ENCODE measurements around the gene ZNF474. TPM values are rescaled to one million over a fixed set of nuclear protein-coding genes. Genes with fewer than 3 reads are reported as not detected.

The ZNF474 gene
- total and polyA plus RNA-seq, 2 of the 4 experiments (the other 2 are of a cell fraction): 0.24 to 0.54 TPM

DNA sequence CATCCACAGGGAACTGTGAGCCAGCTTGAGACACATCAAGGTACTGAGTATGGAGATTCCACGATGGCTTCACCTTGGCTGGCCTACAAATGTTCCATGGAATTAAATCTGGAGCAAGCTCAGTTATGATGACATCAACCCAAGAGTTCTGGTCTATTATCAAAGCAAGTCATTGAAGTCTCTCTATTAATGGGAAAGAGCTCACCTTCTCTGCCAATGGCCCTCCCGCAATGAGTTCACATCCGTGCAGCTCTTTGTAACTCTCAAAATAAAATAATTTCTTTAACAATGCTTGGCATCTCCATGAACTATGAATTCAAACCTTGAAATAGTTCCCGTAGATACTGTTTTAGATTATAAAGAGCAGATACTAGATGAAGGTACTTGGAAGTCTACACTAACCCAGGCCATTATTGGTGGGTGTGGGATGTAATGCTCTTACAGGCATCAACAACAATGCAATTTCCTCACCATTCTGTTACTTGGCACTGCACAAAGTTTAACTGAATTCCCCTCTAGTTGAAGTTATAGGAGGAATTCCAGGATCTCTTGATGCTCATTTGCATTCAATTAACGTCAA is 55.4 kb downstream of the ZNF474 start (continued):
- TF ChIP-seq MXI1 (IDR thresholded peaks at IDR 0.05; ENCODE audit: borderline replicate concordance, low read depth, low read length): no peak

DNA sequence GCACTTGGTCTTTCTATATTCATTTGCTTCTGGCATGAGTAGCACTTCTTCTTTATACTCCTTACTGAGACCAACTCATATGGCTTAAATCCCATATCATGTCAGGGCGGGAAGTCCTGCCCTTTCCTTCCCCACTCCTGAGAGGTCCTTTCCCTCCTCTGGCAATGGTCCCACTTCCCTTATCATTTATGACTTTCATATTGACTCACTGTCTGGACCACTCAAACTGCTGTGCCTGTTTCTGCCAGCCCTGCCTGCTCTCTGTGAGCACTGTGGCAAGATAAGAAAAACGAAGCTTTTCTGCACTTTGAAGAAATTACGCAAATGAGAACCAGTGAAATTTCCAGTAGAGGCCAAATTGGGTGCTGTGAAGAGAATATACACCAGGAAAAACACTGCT is 58.1 kb downstream of the ZNF474 start:
- no peak overlapping the region for H3K18ac ChIP-seq (ENCODE audit: low read depth, low read length)
- in situ Hi-C loops (cut with MboI; ENCODE audit: low sequenced_read_pairs) (no loop called here), intact Hi-C loops (cut with micrococcal nuclease) (no loop called here), dilution Hi-C loops (cut with HindIII; ENCODE audit: low sequenced_read_pairs, unreplicated experiment) (loop anchor here (25.0 kb wide), 1 partner anchor 225 kb away; no protein-coding TSS in a partner anchor)
- H4K5ac ChIP-seq (ENCODE audit: low read depth, low read length): no peak overlapping the region
- H2AK5ac ChIP-seq (ENCODE audit: low read depth, low read length): peak overlapping the region; percentile 13; the same call in 1 of the 2 replicates
- no peak overlapping the region for H2BK15ac ChIP-seq (ENCODE audit: low read depth, low read length)
- H2AK9ac ChIP-seq (replicated peaks; ENCODE audit: low read depth, low read length, poor library complexity): no peak overlapping the region
- POLR2A ChIA-PET (ENCODE audit: unreplicated experiment): interaction anchor here (0.7 kb wide), 1 partner anchor 35 kb away, joined by 4 read pairs; no protein-coding TSS in a partner anchor
- H2BK5ac ChIP-seq (ENCODE audit: low read depth, low read length, poor library complexity, severe bottlenecking): no peak overlapping the region
- no peak overlapping the region for H2AFZ ChIP-seq (replicated peaks; ENCODE audit: low read length, poor library complexity)
- H3K4me3 ChIP-seq (ENCODE audit: insufficient read depth, low read depth, low read length): no peak overlapping the region
- H3K56ac ChIP-seq (ENCODE audit: extremely low read depth, insufficient read depth, low read length): no peak overlapping the region
- H3K27me3 ChIP-seq (ENCODE audit: control insufficient read depth, insufficient read depth, low read length): no peaks in the 10 kb centered on the region
- 0 out of 2 replicates have a peak overlapping the region, but pooled peaks have one; percentile 14 for H3K14ac ChIP-seq (replicated peaks; ENCODE audit: low read depth, low read length)
- H3K4me1 ChIP-seq (ENCODE audit: control insufficient read depth, insufficient read depth, low read length): peaks cover 9% of the 10 kb centered on the region
- H3K9me3 ChIP-seq (ENCODE audit: control insufficient read depth, insufficient read depth, low read length): no peaks in the 10 kb centered on the region
- CTCF ChIA-PET: interaction anchor here (1.1 kb wide), 1 partner anchor 111 kb away, joined by 3 read pairs; no protein-coding TSS in a partner anchor
- H3K9ac ChIP-seq (ENCODE audit: low read depth, low read length): no peak overlapping the region
- H3K27ac ChIP-seq (ENCODE audit: insufficient read depth, low read length): no peak overlapping the region
- H4K20me1 ChIP-seq (ENCODE audit: insufficient read depth, low read length): no peaks in the 10 kb centered on the region
- H3K79me1 ChIP-seq (ENCODE audit: low read depth in 1 of 2, low read length in 2 of 2): no peaks in the 10 kb centered on the region
- H3K36me3 ChIP-seq (ENCODE audit: control insufficient read depth, insufficient read depth, low read length): no peaks in the 10 kb centered on the region
- 57% methylated on average over 1 of the region's 3 CpGs; no CpG with 5 or more reads in 1 of the 2 experiments for WGBS, 2 experiments (ENCODE audit: extremely low coverage in 2 of 2, insufficient read length in 1 of 2)
- peak overlapping the region; percentile 45; the same call in 1 of the 2 replicates for H4K91ac ChIP-seq (ENCODE audit: insufficient read depth, low read depth, low read length)
- no peak overlapping the region for H2BK120ac ChIP-seq (ENCODE audit: low read depth, low read length)
- H2BK20ac ChIP-seq (ENCODE audit: low read depth, low read length): no peak overlapping the region
- no TSS peak for BruUV-seq (replicated peaks)
- DNase-seq (no peak), ATAC-seq (ENCODE audit: low read depth) (no peak)
- H3K4me2 ChIP-seq (ENCODE audit: low read depth, low read length): no peak overlapping the region
- TF ChIP-seq ELK1 (IDR thresholded peaks at IDR 0.05; ENCODE audit: borderline replicate concordance, low read depth, low read length): no peak
- TF ChIP-seq, protein P1, sequence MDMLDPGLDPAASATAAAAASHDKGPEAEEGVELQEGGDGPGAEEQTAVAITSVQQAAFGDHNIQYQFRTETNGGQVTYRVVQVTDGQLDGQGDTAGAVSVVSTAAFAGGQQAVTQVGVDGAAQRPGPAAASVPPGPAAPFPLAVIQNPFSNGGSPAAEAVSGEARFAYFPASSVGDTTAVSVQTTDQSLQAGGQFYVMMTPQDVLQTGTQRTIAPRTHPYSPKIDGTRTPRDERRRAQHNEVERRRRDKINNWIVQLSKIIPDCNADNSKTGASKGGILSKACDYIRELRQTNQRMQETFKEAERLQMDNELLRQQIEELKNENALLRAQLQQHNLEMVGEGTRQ (IDR thresholded peaks at IDR 0.05; ENCODE audit: low read depth, low read length): no peak
- no peak for TF ChIP-seq SMC3 (IDR thresholded peaks at IDR 0.05; ENCODE audit: low read depth, low read length)
- TF ChIP-seq CTCF (conservative IDR thresholded peaks at IDR 0.05; ENCODE audit: low read depth, low read length): no peak
- no peak for TF ChIP-seq MXI1 (IDR thresholded peaks at IDR 0.05; ENCODE audit: borderline replicate concordance, low read depth, low read length)
- no peak for TF ChIP-seq RFX5 (IDR thresholded peaks at IDR 0.05; ENCODE audit: low read depth, low read length)
- no peak for TF ChIP-seq CEBPB (IDR thresholded peaks at IDR 0.05; ENCODE audit: low read depth, low read length)
- no peak for TF ChIP-seq BHLHE40 (IDR thresholded peaks at IDR 0.05; ENCODE audit: low read depth, low read length)
- no peak for TF ChIP-seq MAZ (IDR thresholded peaks at IDR 0.05; ENCODE audit: borderline replicate concordance, low read depth, low read length)
- no peak for TF ChIP-seq POLR2A (IDR thresholded peaks at IDR 0.05; ENCODE audit: low read depth, low read length)
- no peak for TF ChIP-seq RCOR1 (IDR thresholded peaks at IDR 0.05; ENCODE audit: insufficient replicate concordance, low read length)
- no peak for TF ChIP-seq MAFK (IDR thresholded peaks at IDR 0.05; ENCODE audit: low read depth, low read length)
- no peak for TF ChIP-seq CHD1 (IDR thresholded peaks at IDR 0.05; ENCODE audit: low read depth, low read length)
- no peak overlapping the region for H3K23ac ChIP-seq (ENCODE audit: low read depth, low read length)
- no peaks in the 10 kb centered on the region for H3K9me1 ChIP-seq (ENCODE audit: insufficient read depth, low read length)
- H4K8ac ChIP-seq (ENCODE audit: low read depth in 2 of 2, low read length in 2 of 2): no peak overlapping the region
- H3K4ac ChIP-seq (ENCODE audit: low read depth, low read length): no peak overlapping the region
